H1 (cell line): ENCODE results near the gene NECTIN1. TPM values are rescaled to one million over a fixed set of nuclear protein-coding genes. Genes with fewer than 3 reads are reported as not detected.

Experiments
- CTCF ChIA-PET: fragments of 300-600 bp; sonication (Branson Sonifier 250); formaldehyde crosslinking; loops from one replicate; lab custom pipeline; 2021; ENCODE audit not compliant: partially characterized antibody; lab: Charles Lee
- POLR2A ChIA-PET: fragments of 300-600 bp; sonication (Branson Sonifier 250); formaldehyde crosslinking; loops from one replicate; lab custom pipeline; 2021; ENCODE audit warnings: inconsistent platforms; ENCODE audit not compliant: partially characterized antibody; lab: Charles Lee
- DNase-seq, 2 experiments: peaks; one replicate each; pipeline versions ENCODE4 v3.0.0 to v3.0.0-alpha.2; 2010 to 2022; ENCODE audit warnings: low spot score in 2 of 2, low read depth in 1 of 2, mixed read lengths in 1 of 2
- FAIRE-seq: peaks from 2 replicates; lab custom pipeline; 2011; peaks lifted over from hg19 to GRCh38; lab: Jason Lieb, UNC
- H2AFZ ChIP-seq: 2 replicates; pipeline ENCODE4 v1.8.1; 2012; ENCODE audit warnings: low read length, inconsistent platforms
- H2AK5ac ChIP-seq: 2 replicates; pipeline ENCODE4 v1.6.1; 2013; ENCODE audit warnings: low read depth, low read length
- H2BK120ac ChIP-seq: replicated peaks from 2 replicates; pipeline ENCODE3; 2013; ENCODE audit warnings: low read depth, low read length, inconsistent platforms
- H2BK12ac ChIP-seq: 2 replicates; pipeline ENCODE4 v1.6.1; 2013; ENCODE audit warnings: low read depth, low read length
- H2BK15ac ChIP-seq: 2 replicates; pipeline ENCODE4 v1.6.1; 2013; ENCODE audit warnings: low read length
- H2BK20ac ChIP-seq: 2 replicates; pipeline ENCODE4 v1.6.1; 2013; ENCODE audit warnings: low read length
- H2BK5ac ChIP-seq: 2 replicates; pipeline ENCODE4 v1.6.1; 2013; ENCODE audit warnings: low read depth, low read length
- H3K14ac ChIP-seq: 2 replicates; pipeline ENCODE4 v1.6.1; 2013; ENCODE audit warnings: inconsistent platforms; ENCODE audit not compliant: insufficient read length
- H3K18ac ChIP-seq: 2 replicates; pipeline ENCODE4 v1.6.1; 2013; ENCODE audit warnings: low read length; ENCODE audit errors: extremely low read depth
- H3K23ac ChIP-seq: 2 replicates; pipeline ENCODE4 v1.6.1; 2013; ENCODE audit warnings: inconsistent platforms; ENCODE audit not compliant: insufficient read length
- H3K23me2 ChIP-seq: 2 replicates; pipeline ENCODE4 v1.6.1; 2013; ENCODE audit warnings: low read depth, low read length
- H3K27ac ChIP-seq: 2 replicates; pipeline ENCODE4 v1.6.1; 2011; ENCODE audit warnings: low read depth, low read length, inconsistent platforms
- H3K27me3 ChIP-seq, 4 experiments: replicated peaks in 1 of 4; 1 replicate in 1 of 4; 2 replicates in 3 of 4; pipeline versions ENCODE4 v1.6.1 to v1.8.1; 2011 to 2013; ENCODE audit warnings: low read length in 3 of 4, mild to moderate bottlenecking in 3 of 4, inconsistent platforms in 2 of 4, mixed read lengths in 2 of 4, moderate library complexity in 1 of 4; ENCODE audit not compliant: control insufficient read depth in 3 of 4, insufficient read depth in 3 of 4; ENCODE audit errors: extremely low read depth in 1 of 4
- H3K36me3 ChIP-seq, 4 experiments: 2 replicates each; pipeline versions ENCODE4 v1.6.1 to v1.8.1; 2011 to 2013; ENCODE audit warnings: mild to moderate bottlenecking in 4 of 4, low read length in 3 of 4, moderate library complexity in 2 of 4, control low read depth in 1 of 4, inconsistent platforms in 1 of 4; ENCODE audit not compliant: insufficient read depth in 4 of 4, control insufficient read depth in 2 of 4
- H3K4ac ChIP-seq: replicated peaks from 2 replicates; pipeline ENCODE3; 2013; ENCODE audit warnings: low read length, low read depth, mixed read lengths, inconsistent platforms; ENCODE audit not compliant: insufficient read length
- H3K4me1 ChIP-seq, 4 experiments: replicated peaks in 1 of 4; 1 replicate in 1 of 4; 2 replicates in 3 of 4; pipeline versions ENCODE4 v1.6.1 to v1.8.1; 2011 to 2013; ENCODE audit warnings: low read length in 3 of 4, inconsistent platforms in 2 of 4, mixed read lengths in 1 of 4; ENCODE audit not compliant: insufficient read depth in 4 of 4, control insufficient read depth in 3 of 4
- H3K4me2 ChIP-seq, 2 experiments: 2 replicates each; pipeline versions ENCODE4 v1.6.1 to v1.8.1; 2011 to 2013; ENCODE audit warnings: low read depth in 2 of 2, low read length in 2 of 2, control low read depth in 1 of 2, inconsistent platforms in 1 of 2, mild to moderate bottlenecking in 1 of 2; ENCODE audit not compliant: insufficient read depth in 1 of 2
- H3K4me3 ChIP-seq, 4 experiments: fragments of 200-600, 300-600 bp in 1 of 4; sonication (generic), shearing (Covaris generic), sonication (Bioruptor Twin) in 1 of 4; 2 replicates each; pipeline versions ENCODE4 v1.5.1 to v1.8.1; 2011 to 2016; ENCODE audit warnings: low read length in 4 of 4, low read depth in 3 of 4, control low read depth in 2 of 4, inconsistent platforms in 2 of 4, mild to moderate bottlenecking in 2 of 4, mixed read lengths in 1 of 4, moderate library complexity in 1 of 4; ENCODE audit not compliant: insufficient read depth in 2 of 4; ENCODE audit errors: extremely low read depth in 1 of 4
- H3K56ac ChIP-seq: replicated peaks from 2 replicates; pipeline ENCODE3; 2013; ENCODE audit warnings: low read depth, mild to moderate bottlenecking, mixed read lengths, low read length, inconsistent platforms; ENCODE audit not compliant: insufficient read length
- H3K79me1 ChIP-seq: 2 replicates; pipeline ENCODE4 v1.6.1; 2013; ENCODE audit warnings: low read depth, low read length, control low read depth
- H3K79me2 ChIP-seq, 2 experiments: 2 replicates each; pipeline versions ENCODE4 v1.6.1 to v1.8.1; 2012 to 2013; ENCODE audit warnings: low read length in 2 of 2, mild to moderate bottlenecking in 2 of 2, inconsistent platforms in 1 of 2; ENCODE audit not compliant: insufficient read depth in 2 of 2, control insufficient read depth in 1 of 2
- H3K9ac ChIP-seq, 4 experiments: replicated peaks in 1 of 4; 1 replicate in 1 of 4; 2 replicates in 3 of 4; pipeline versions ENCODE4 v1.6.1 to v1.8.1; 2011 to 2013; ENCODE audit warnings: low read depth in 3 of 4, low read length in 3 of 4, control low read depth in 2 of 4, mild to moderate bottlenecking in 2 of 4, moderate library complexity in 2 of 4, inconsistent platforms in 1 of 4; ENCODE audit errors: extremely low read depth in 1 of 4
- H3K9me3 ChIP-seq, 2 experiments: 2 replicates each; pipeline versions ENCODE4 v1.6.1 to v1.8.1; 2012 to 2013; ENCODE audit warnings: mild to moderate bottlenecking in 2 of 2, moderate library complexity in 2 of 2, control low read depth in 1 of 2, inconsistent platforms in 1 of 2, low read depth in 1 of 2, low read length in 1 of 2, mixed read lengths in 1 of 2; ENCODE audit not compliant: insufficient read depth in 2 of 2
- H4K20me1 ChIP-seq, 2 experiments: replicated peaks in 1 of 2; 2 replicates each; pipeline versions ENCODE3 to v1.8.1; 2011 to 2013; ENCODE audit warnings: inconsistent platforms in 2 of 2, low read length in 2 of 2, mild to moderate bottlenecking in 1 of 2; ENCODE audit not compliant: insufficient read depth in 2 of 2, control insufficient read depth in 1 of 2
- H4K5ac ChIP-seq: 2 replicates; pipeline ENCODE4 v1.6.1; 2013; ENCODE audit warnings: low read length, low read depth, mixed read lengths, inconsistent platforms; ENCODE audit not compliant: insufficient read length
- H4K8ac ChIP-seq: 2 replicates; pipeline ENCODE4 v1.8.0; 2013; ENCODE audit warnings: mild to moderate bottlenecking, moderate library complexity, low read length, inconsistent platforms; ENCODE audit not compliant: insufficient read depth; ENCODE audit errors: extremely low read depth
- H4K91ac ChIP-seq: replicated peaks from 2 replicates; pipeline ENCODE3; 2013; ENCODE audit warnings: low read length, mixed read lengths, inconsistent platforms; ENCODE audit not compliant: insufficient read length
- ATF3 ChIP-seq: IDR thresholded peaks from 2 replicates; pipeline ENCODE4 v1.6.1; 2011; ENCODE audit warnings: low read depth, mild to moderate bottlenecking, low read length; ENCODE audit not compliant: insufficient read depth
- CBX5 ChIP-seq: fragments of 300-800, 300-1000 bp; sonication (generic); IDR thresholded peaks from 2 replicates; pipeline ENCODE4 v1.7.1; 2016; ENCODE audit warnings: antibody characterized with exemption, low read length, low read depth
- HDAC2 ChIP-seq, 2 experiments: fragments of 300-600 bp in 1 of 2; sonication (generic) in 1 of 2; IDR thresholded peaks; 2 replicates each; pipeline ENCODE4 v1.6.1; 2011 to 2012; ENCODE audit warnings: low read depth in 2 of 2, low read length in 2 of 2, mild to moderate bottlenecking in 2 of 2, moderate library complexity in 2 of 2, borderline replicate concordance in 1 of 2, inconsistent platforms in 1 of 2
- HDAC6 ChIP-seq: IDR thresholded peaks from one replicate; pipeline ENCODE4 v1.7.1; 2012; ENCODE audit warnings: low read depth, mild to moderate bottlenecking, inconsistent platforms, low read length, moderate library complexity
- WGBS, 2 experiments: shearing (Covaris generic) in 1 of 2; methylation state at CpG; one replicate each; pipeline versions ENCODE4 v1.1.6 to v1.1.7; 2013 to 2015; ENCODE audit warnings: low lambda C conversion rate in 2 of 2, mixed read lengths in 2 of 2, inconsistent platforms in 1 of 2, low coverage in 1 of 2, missing lambda C conversion rate in 1 of 2; ENCODE audit not compliant: insufficient replicate concordance in 2 of 2, insufficient coverage in 1 of 2, insufficient read length in 1 of 2; ENCODE audit errors: extremely low coverage in 1 of 2, missing lambda C conversion rate in 1 of 2; 5-methylcytosine and 5-hydroxymethylcytosine counted together
- polyA plus RNA-seq, 7 experiments: library from polyadenylated mRNA; depleted of rRNA in 3 of 7; stranded (reverse) in 5 of 7; unstranded in 2 of 7; fragments of >200 nt in 5 of 7; fragments of 200-250 nt in 2 of 7; gene quantifications; 1 replicate in 5 of 7; 2 replicates in 1 of 7; 4 replicates in 1 of 7; pipeline versions ENCODE4 v1.2.1 to v1.2.3, GENCODE V29; 2011 to 2013; ENCODE audit warnings: missing spikeins in 2 of 7, mixed read lengths in 2 of 7
- total RNA-seq: library from RNA; stranded (reverse); fragmentation: NEBNext Ultra II Directional; extraction: Animal tissue kit (Norgen Biotek cat#: 25700); gene quantifications from 2 replicates; pipeline ENCODE4 v1.2.1, GENCODE V29; 2021

Gene NECTIN1
- total and polyA plus RNA-seq, 2 of the 8 experiments (the other 6 are each of a cell fraction or from before 2014, with no cell fraction given) = 43.2 to 97.7 TPM

- no peak overlapping the region for H3K23ac ChIP-seq
- 82% methylated on average over 13 of the region's 14 CpGs; no CpG with 5 or more reads in 1 of the 2 experiments for WGBS, 2 experiments
- no peak overlapping the region for H2BK15ac ChIP-seq
- no peak overlapping the region for H2BK5ac ChIP-seq
- DNase-seq = no peak
- H2BK20ac ChIP-seq = no peak overlapping the region
- no peaks in the 10 kb centered on the region for H3K27me3 ChIP-seq
- H3K14ac ChIP-seq = no peak overlapping the region
- peaks cover 12 to 95% of the 10 kb centered on the region in 2 experiments; a peak in 3 of 4 replicates for H3K79me2 ChIP-seq
- H3K4me2 ChIP-seq = no peak overlapping the region
- peaks cover 0 to 5% (median 0%) of the 10 kb centered on the region in 4 experiments; a peak in 1 of 8 replicates for H3K36me3 ChIP-seq
- no peak overlapping the region for H2BK120ac ChIP-seq
- H2AFZ ChIP-seq = no peak overlapping the region
- no peaks in the 10 kb centered on the region for H3K23me2 ChIP-seq
- H3K9me3 ChIP-seq = no peaks in the 10 kb centered on the region
- H3K79me1 ChIP-seq = peaks cover 53% of the 10 kb centered on the region
- no peak for FAIRE-seq
- H4K20me1 ChIP-seq = peaks cover 72 to 73% of the 10 kb centered on the region in 2 experiments
- no peak overlapping the region for H4K91ac ChIP-seq
- no peak overlapping the region for H4K8ac ChIP-seq
- H3K56ac ChIP-seq = no peak overlapping the region
- H3K18ac ChIP-seq = no peak overlapping the region
- no peak overlapping the region for H2BK12ac ChIP-seq
- no peak overlapping the region; a peak in 1 of 7 replicates for H3K9ac ChIP-seq
- no peak overlapping the region for H4K5ac ChIP-seq
- H3K4me1 ChIP-seq = peaks cover 12 to 60% (median 26%) of the 10 kb centered on the region in 4 experiments
- ChIA-PET POLR2A (interaction anchor here (1.1 to 1.7 kb wide), 4 partner anchors 9 to 222 kb away, joined by 3 to 7 read pairs (median 3); no protein-coding TSS in a partner anchor), CTCF (interaction anchor here (0.6 to 1.9 kb wide), 9 partner anchors 9 to 391 kb away, joined by 3 to 8 read pairs (median 4); partner anchors contain the start of gene NECTIN1)
- no peak overlapping the region for H3K4me3 ChIP-seq
- H2AK5ac ChIP-seq = no peak overlapping the region
- no peak overlapping the region for H3K27ac ChIP-seq
- H3K4ac ChIP-seq = no peak overlapping the region
- TF ChIP-seq HDAC6 = no peak
- no peak for TF ChIP-seq HDAC2 (IDR thresholded peaks at IDR 0.05; ENCODE audit: borderline replicate concordance in 1 of 2, low read depth in 2 of 2, low read length in 2 of 2)
- TF ChIP-seq CBX5 = no peak
- TF ChIP-seq ATF3 = no peak
Observed at GRCh38 chr11:119717839-119718534, 11.0 kb downstream of the NECTIN1 start.
